ENCODE measurements around the gene PLEKHA1.

The PLEKHA1 gene

DNA sequence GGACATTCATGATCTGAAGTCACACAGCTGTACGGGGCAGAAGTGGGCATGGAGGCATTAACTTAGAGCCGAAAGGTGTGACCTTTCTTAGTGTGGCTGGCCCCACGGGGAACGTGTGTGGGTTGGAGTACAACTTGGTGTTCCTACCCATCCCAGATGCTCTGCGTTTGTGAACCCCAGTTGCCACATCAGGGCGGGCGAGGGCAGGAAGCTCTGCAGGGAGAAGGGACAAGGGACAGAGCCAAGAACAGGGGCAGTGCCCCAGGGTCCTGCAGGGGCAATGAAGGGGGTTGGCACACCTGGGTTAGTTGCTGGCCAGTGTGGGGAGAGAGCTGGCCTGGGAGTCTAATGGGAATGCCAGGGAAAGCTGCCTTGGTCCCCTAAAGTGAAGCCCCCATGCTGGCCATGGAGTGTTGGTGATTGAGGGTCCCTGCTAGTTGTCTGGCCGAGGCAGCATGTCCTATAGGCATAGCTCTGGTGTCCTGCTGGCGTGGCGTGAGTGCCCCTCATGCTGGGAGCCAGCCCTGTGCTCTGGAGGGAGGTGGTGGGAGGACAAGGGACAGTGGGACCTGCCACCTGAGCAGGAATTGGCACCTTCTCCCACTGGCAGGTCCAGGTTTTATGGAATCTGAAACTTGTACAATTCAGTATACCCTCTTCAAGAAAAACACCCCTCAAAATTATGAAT is 105.8 kb downstream of the PLEKHA1 start:
- DNase-seq (ENCODE audit: low read depth), result no peak

DNA sequence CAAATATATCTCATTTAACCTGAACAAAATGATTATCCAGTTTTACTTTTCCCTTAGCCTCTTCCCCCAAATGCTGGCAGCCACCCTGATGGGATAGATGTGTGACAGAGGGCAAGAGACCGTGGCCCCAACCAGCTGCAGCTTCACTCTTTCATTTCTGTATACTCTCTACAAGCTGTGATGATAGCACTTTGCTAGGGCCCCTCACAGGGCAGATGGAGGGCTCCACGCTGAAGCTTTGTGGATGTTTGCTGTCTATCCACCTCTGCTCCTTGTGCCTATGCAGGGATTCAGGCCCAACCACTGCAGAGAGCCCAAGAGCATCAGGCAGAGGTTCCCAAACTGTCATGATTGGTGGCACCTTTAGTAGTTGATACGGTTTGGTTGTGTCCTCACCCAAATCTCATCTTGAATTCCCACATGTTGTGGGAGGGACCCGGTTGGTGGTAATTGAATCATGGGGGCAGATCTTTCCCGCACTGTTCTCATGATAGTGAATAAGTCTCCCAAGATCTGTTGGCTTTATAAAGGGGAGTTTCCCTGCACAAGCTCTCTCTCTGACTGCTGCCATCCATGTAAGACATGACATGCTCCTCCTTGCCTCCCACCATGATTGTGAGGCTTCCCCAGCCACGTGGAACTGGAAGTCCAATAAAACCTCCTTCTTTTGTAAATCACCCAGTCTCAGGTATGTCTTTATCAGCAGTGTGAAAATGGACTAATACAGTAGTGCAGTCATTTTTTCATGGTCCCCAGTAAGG is 107.0 kb downstream of the PLEKHA1 start:
- DNase-seq (ENCODE audit: low read depth), result no peak
